Liver (tissue), 9 donors: ENCODE measurements around the gene WDR77. TPM values are rescaled to one million over a fixed set of nuclear protein-coding genes. Genes with fewer than 3 reads are reported as not detected.

ENCODE experiments used
- DNase-seq: peaks from one replicate; pipeline ENCODE4 v3.0.0-alpha.2; 2017; ENCODE audit warnings: low spot score
- H3K27ac ChIP-seq, 2 donors: one replicate each; pipeline ENCODE4 v1.7.0; 2013; ENCODE audit warnings: inconsistent platforms in 2 of 2, low read length in 2 of 2, control low read depth in 1 of 2, low read depth in 1 of 2, mild to moderate bottlenecking in 1 of 2
- H3K27me3 ChIP-seq, 4 donors: one replicate each; pipeline versions ENCODE4 v1.6.1 to v1.7.0; 2013; ENCODE audit warnings: low read length in 3 of 4, inconsistent platforms in 1 of 4, mild to moderate bottlenecking in 1 of 4, moderate library complexity in 1 of 4; ENCODE audit not compliant: control insufficient read depth in 4 of 4, insufficient read depth in 4 of 4
- H3K36me3 ChIP-seq, 4 donors: one replicate each; pipeline versions ENCODE4 v1.6.1 to v1.7.0; 2013; ENCODE audit warnings: low read length in 3 of 4, mild to moderate bottlenecking in 3 of 4, low read depth in 1 of 4, moderate library complexity in 1 of 4; ENCODE audit not compliant: control insufficient read depth in 4 of 4, insufficient read depth in 3 of 4
- H3K4me1 ChIP-seq, 4 donors: one replicate each; pipeline versions ENCODE4 v1.6.1 to v1.7.0; 2013; ENCODE audit warnings: low read length in 3 of 4, mild to moderate bottlenecking in 3 of 4, moderate library complexity in 1 of 4; ENCODE audit not compliant: control insufficient read depth in 4 of 4, insufficient read depth in 4 of 4
- H3K4me3 ChIP-seq, 3 donors: one replicate each; pipeline versions ENCODE4 v1.6.1 to v1.7.0; 2013; ENCODE audit warnings: low read length in 3 of 3, control low read depth in 1 of 3, low read depth in 1 of 3, mild to moderate bottlenecking in 1 of 3
- H3K9ac ChIP-seq, 2 donors: one replicate each; pipeline ENCODE4 v1.7.0; 2013; ENCODE audit warnings: low read length in 2 of 2, mild to moderate bottlenecking in 2 of 2, moderate library complexity in 2 of 2, control low read depth in 1 of 2, low read depth in 1 of 2
- H3K9me3 ChIP-seq, 4 donors: one replicate each; pipeline versions ENCODE4 v1.6.1 to v1.7.0; 2013; ENCODE audit warnings: low read length in 3 of 4; ENCODE audit not compliant: control insufficient read depth in 4 of 4
- EGR1 ChIP-seq, 2 donors: IDR thresholded peaks; 2 replicates each; pipeline ENCODE4 v1.6.1; 2016 to 2018; ENCODE audit warnings: antibody characterized with exemption in 2 of 2, low read depth in 2 of 2
- FOXA1 ChIP-seq: IDR thresholded peaks from 2 replicates; pipeline ENCODE4 v1.6.1; 2016; ENCODE audit warnings: antibody characterized with exemption
- FOXA2 ChIP-seq: IDR thresholded peaks from 2 replicates; pipeline ENCODE4 v1.6.1; 2016; ENCODE audit warnings: antibody characterized with exemption
- GABPA ChIP-seq, 2 donors: IDR thresholded peaks in 1 of 2; conservative IDR thresholded peaks in 1 of 2; 2 replicates each; pipeline ENCODE4 v1.6.1; 2016; ENCODE audit warnings: antibody characterized with exemption in 2 of 2, mild to moderate bottlenecking in 1 of 2, moderate library complexity in 1 of 2
- HNF4A ChIP-seq, 2 donors: conservative IDR thresholded peaks; 2 replicates each; pipeline ENCODE4 v1.6.1; 2016; ENCODE audit warnings: antibody characterized with exemption in 2 of 2, mild to moderate bottlenecking in 2 of 2
- HNF4G ChIP-seq: IDR thresholded peaks from 2 replicates; pipeline ENCODE4 v1.6.1; 2016; ENCODE audit warnings: antibody characterized with exemption
- JUND ChIP-seq, 2 donors: IDR thresholded peaks; 2 replicates each; pipeline ENCODE4 v1.6.1; 2016; ENCODE audit warnings: antibody characterized with exemption in 2 of 2
- MAX ChIP-seq: IDR thresholded peaks from 2 replicates; pipeline ENCODE4 v1.6.1; 2016; ENCODE audit warnings: antibody characterized with exemption
- NR2F2 ChIP-seq: IDR thresholded peaks from 2 replicates; pipeline ENCODE4 v1.6.1; 2016; ENCODE audit warnings: antibody characterized with exemption
- RAD21 ChIP-seq, 2 donors: IDR thresholded peaks; 2 replicates each; pipeline ENCODE4 v1.6.1; 2016; ENCODE audit warnings: antibody characterized with exemption in 2 of 2, mild to moderate bottlenecking in 2 of 2
- REST ChIP-seq: IDR thresholded peaks from 2 replicates; pipeline ENCODE4 v1.6.1; 2016; ENCODE audit warnings: antibody characterized with exemption, mild to moderate bottlenecking
- RXRA ChIP-seq, 2 donors: IDR thresholded peaks; 2 replicates each; pipeline ENCODE4 v1.6.1; 2017 to 2018; ENCODE audit warnings: antibody characterized with exemption in 2 of 2, mild to moderate bottlenecking in 1 of 2
- SP1 ChIP-seq: IDR thresholded peaks from 2 replicates; pipeline ENCODE4 v1.6.1; 2018; ENCODE audit warnings: antibody characterized with exemption, mild to moderate bottlenecking
- TAF1 ChIP-seq: conservative IDR thresholded peaks from 2 replicates; pipeline ENCODE4 v1.6.1; 2016; ENCODE audit warnings: antibody characterized with exemption, mild to moderate bottlenecking
- YY1 ChIP-seq: IDR thresholded peaks from 2 replicates; pipeline ENCODE4 v1.6.1; 2016; ENCODE audit warnings: antibody characterized with exemption, mild to moderate bottlenecking
- ZBTB33 ChIP-seq: IDR thresholded peaks from 2 replicates; pipeline ENCODE4 v1.6.1; 2016; ENCODE audit warnings: antibody characterized with exemption
- WGBS: extraction: QIAGEN DNeasy Blood & Tissue Kit; methylation state at CpG from one replicate; pipeline ENCODE4 v1.1.7; 2013; 5-methylcytosine and 5-hydroxymethylcytosine counted together
- polyA plus RNA-seq, 2 donors: library from polyadenylated mRNA; stranded (reverse) in 1 of 2; unstranded in 1 of 2; fragments of 200-250 nt in 1 of 2; fragments of >200 nt in 1 of 2; fragmentation: Nextera tagmentation in 1 of 2; extraction: Ambion mirVana in 1 of 2; gene quantifications; one replicate each; pipeline versions ENCODE4 v1.2.1 to v1.2.3, GENCODE V29; 2013 to 2015
- total RNA-seq, 2 donors: library from RNA; depleted of rRNA; stranded (reverse); fragments of >200 nt; gene quantifications; one replicate each; pipeline ENCODE4 v1.2.3, GENCODE V29; 2014
- donor health status: healthy.
- donor health status: healthy.
- donor health status: healthy.
- donor health status: healthy.
- donor health status: healthy.

WDR77 gene
- total and polyA plus RNA-seq, 4 donors, result 12.7 to 25.3 (median 19.9) TPM

- no peak for TF ChIP-seq EGR1 (IDR thresholded peaks at IDR 0.05; ENCODE audit: low read depth in 2 of 2)
- no peak for TF ChIP-seq FOXA2
- TF ChIP-seq HNF4A (conservative IDR thresholded peaks at IDR 0.05), result no peak
- Histone ChIP-seq H3K9ac (no peak overlapping the region), H3K27ac (peak overlapping the region; percentile 57 to 66), H3K4me1 (no peaks in the 10 kb centered on the region), H3K36me3 (peaks cover 0 to 34% (median 22%) of the 10 kb centered on the region in 4 donors), H3K4me3 (no peak overlapping the region), H3K9me3 (no peaks in the 10 kb centered on the region), H3K27me3 (no peaks in the 10 kb centered on the region)
- DNase-seq, result no peak
- 92% methylated on average over 5 of the region's 5 CpGs for WGBS
Observed at GRCh38 chr1:111470596-111470995, 21.5 kb upstream of the WDR77 start.

- Histone ChIP-seq H3K27me3 (no peaks in the 10 kb centered on the region), H3K4me1 (no peaks in the 10 kb centered on the region), H3K27ac (no peak overlapping the region), H3K36me3 (peaks cover 0 to 36% (median 22%) of the 10 kb centered on the region in 4 donors), H3K9me3 (no peaks in the 10 kb centered on the region), H3K4me3 (no peak overlapping the region), H3K9ac (no peak overlapping the region)
- DNase-seq, result no peak
- TF ChIP-seq GABPA (IDR thresholded peaks at IDR 0.05 in 1 of 2, conservative IDR thresholded peaks at IDR 0.05 in 1 of 2) (no peak), RXRA (IDR thresholded peaks at IDR 0.05) (no peak), ZBTB33 (no peak), NR2F2 (no peak), TAF1 (no peak), FOXA2 (no peak), SP1 (no peak), RAD21 (IDR thresholded peaks at IDR 0.05) (no peak), FOXA1 (no peak), JUND (IDR thresholded peaks at IDR 0.05) (no peak)
Observed at GRCh38 chr1:111469539-111469938, 20.5 kb upstream of the WDR77 start.

GRCh38 chr1:111468717-111469100, 19.7 kb upstream of the WDR77 start:
- DNase-seq, result no peak
- no peaks in the 10 kb centered on the region for H3K27me3 ChIP-seq
- H3K4me3 ChIP-seq, result no peak overlapping the region
- no peak overlapping the region for H3K9ac ChIP-seq
- TF ChIP-seq ZBTB33 (no peak), HNF4G (no peak), RXRA (IDR thresholded peaks at IDR 0.05) (no peak), MAX (no peak), RAD21 (IDR thresholded peaks at IDR 0.05) (no peak), YY1 (no peak), HNF4A (conservative IDR thresholded peaks at IDR 0.05) (no peak), FOXA1 (no peak), EGR1 (IDR thresholded peaks at IDR 0.05; ENCODE audit: low read depth in 2 of 2) (no peak), FOXA2 (no peak), REST (no peak)
- peaks cover 0 to 38% (median 22%) of the 10 kb centered on the region in 4 donors for H3K36me3 ChIP-seq
- no peaks in the 10 kb centered on the region for H3K9me3 ChIP-seq
- H3K4me1 ChIP-seq, result no peaks in the 10 kb centered on the region
- H3K27ac ChIP-seq, result no peak overlapping the region
